Gastrocnemius medialis (tissue), 4 donors: Measurements from ENCODE around the gene SHTN1.

ENCODE experiments used
- CTCF ChIP-seq, 5 experiments: fragments of 450-650 bp in 3 of 5; fragments of 200-600 bp in 2 of 5; sonication (generic) in 2 of 5; IDR thresholded peaks in 4 of 5; conservative IDR thresholded peaks in 1 of 5; 1 replicate in 4 of 5; 2 replicates in 1 of 5; pipeline ENCODE4 v1.5.1; 2016 to 2019; ENCODE audit warnings: antibody characterized with exemption in 5 of 5, mild to moderate bottlenecking in 3 of 5, moderate library complexity in 3 of 5
- POLR2A ChIP-seq, 2 donors: fragments of 450-650 bp; IDR thresholded peaks; one replicate each; pipeline ENCODE4 v1.6.1; 2017; ENCODE audit warnings: antibody characterized with exemption in 2 of 2, mild to moderate bottlenecking in 2 of 2, moderate library complexity in 2 of 2

- TF ChIP-seq CTCF (IDR thresholded peaks at IDR 0.05 in 4 of 5, conservative IDR thresholded peaks at IDR 0.05 in 1 of 5) (no peak), POLR2A (IDR thresholded peaks at IDR 0.05) (no peak)
Observed at GRCh38 chr10:116892907-116893685, 111.9 kb downstream of the SHTN1 start.
